Esophagus squamous epithelium (tissue), 4 donors: ENCODE results near the gene DDAH1.

ENCODE experiments used
- POLR2A ChIP-seq, 4 donors: fragments of 450-650 bp; IDR thresholded peaks; one replicate each; pipeline ENCODE4 v1.6.1; 2017; ENCODE audit warnings: antibody characterized with exemption in 4 of 4, mild to moderate bottlenecking in 4 of 4, moderate library complexity in 3 of 4
- TF ChIP-seq, protein P1 (sequence below), 6 experiments: fragments of 450-650 bp in 4 of 6; fragments of 200-600 bp in 2 of 6; sonication (generic) in 2 of 6; IDR thresholded peaks; one replicate each; pipeline ENCODE4 v1.5.1; 2016 to 2019; ENCODE audit warnings: antibody characterized with exemption in 6 of 6, mild to moderate bottlenecking in 4 of 6, moderate library complexity in 4 of 6

DNA sequence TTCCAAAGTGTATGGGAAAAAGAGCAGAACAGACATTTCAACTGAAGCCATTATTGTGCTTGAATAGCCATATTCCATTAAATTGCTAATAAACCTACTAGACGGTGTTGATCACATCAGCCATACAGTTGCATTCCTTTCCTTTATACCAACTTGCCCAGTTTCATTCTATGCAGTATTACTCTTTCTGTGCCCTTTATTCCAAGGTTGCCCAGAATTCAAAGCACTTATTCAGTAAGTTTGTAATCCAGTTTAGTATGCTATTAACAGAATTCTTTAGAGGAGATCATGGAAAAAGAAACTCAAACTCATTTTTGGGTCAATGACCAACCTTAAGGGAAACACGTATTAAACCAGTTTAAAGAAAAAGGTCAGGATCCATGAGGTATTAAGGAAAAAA lies 89.5 kb downstream of the DDAH1 start:
- TF ChIP-seq, protein P1, sequence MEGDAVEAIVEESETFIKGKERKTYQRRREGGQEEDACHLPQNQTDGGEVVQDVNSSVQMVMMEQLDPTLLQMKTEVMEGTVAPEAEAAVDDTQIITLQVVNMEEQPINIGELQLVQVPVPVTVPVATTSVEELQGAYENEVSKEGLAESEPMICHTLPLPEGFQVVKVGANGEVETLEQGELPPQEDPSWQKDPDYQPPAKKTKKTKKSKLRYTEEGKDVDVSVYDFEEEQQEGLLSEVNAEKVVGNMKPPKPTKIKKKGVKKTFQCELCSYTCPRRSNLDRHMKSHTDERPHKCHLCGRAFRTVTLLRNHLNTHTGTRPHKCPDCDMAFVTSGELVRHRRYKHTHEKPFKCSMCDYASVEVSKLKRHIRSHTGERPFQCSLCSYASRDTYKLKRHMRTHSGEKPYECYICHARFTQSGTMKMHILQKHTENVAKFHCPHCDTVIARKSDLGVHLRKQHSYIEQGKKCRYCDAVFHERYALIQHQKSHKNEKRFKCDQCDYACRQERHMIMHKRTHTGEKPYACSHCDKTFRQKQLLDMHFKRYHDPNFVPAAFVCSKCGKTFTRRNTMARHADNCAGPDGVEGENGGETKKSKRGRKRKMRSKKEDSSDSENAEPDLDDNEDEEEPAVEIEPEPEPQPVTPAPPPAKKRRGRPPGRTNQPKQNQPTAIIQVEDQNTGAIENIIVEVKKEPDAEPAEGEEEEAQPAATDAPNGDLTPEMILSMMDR (IDR thresholded peaks at IDR 0.05): no peak
- TF ChIP-seq POLR2A (IDR thresholded peaks at IDR 0.05): no peak
